ENCODE results near the gene ATP8B3.

The ATP8B3 gene

DNA sequence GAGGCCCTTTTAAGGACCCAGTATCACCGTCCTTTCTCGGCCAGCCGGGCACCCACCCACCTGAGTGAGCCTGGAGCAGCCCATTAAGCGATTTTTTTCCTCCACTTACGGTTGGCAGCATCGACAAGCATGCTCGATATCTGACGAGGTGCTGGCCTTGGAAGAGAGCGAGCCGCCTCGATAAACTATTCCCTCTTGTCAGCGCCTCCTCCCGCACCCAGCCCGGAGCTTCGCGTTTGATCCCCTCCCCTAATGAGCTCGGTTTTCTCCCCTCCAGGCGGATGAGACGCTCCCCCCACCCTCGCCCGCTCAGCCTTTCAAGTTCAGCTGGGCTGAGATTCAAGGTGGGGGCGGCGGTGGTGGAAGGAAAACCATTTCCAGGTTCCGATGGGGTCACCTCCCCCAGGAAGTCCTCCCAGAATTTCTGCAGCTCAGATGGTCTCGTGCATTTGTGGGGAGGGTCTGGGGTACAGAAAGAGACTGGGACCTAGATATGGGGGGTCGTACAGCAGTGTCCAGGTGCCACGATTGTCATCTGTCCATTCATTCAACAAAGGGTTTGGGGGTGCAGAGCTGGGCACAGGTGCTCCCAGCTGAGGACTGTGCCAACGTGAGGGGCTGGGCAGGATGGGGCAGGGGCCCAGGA is 77.6 kb downstream of the ATP8B3 start:
- no peak for DNase-seq

Data from fibroblast of skin of right biceps (primary cell).